Activated CD4-positive, alpha-beta T cell treated with anti-CD3 and anti-CD28 coated beads, Interleukin-2, amount 50 U/mL, for 48 hours (primary cell): ENCODE results near the gene HOXC5.
"Not testable (repeated sequence)": the region's sequence is repeated elsewhere in the genome, so short reads cannot be mapped to it uniquely, and the experiment has no call there.

Source experiments
- DNase-seq, 2 experiments: peaks; one replicate each; pipeline ENCODE4 v3.0.0-alpha.2; 2020

HOXC5 gene

DNA sequence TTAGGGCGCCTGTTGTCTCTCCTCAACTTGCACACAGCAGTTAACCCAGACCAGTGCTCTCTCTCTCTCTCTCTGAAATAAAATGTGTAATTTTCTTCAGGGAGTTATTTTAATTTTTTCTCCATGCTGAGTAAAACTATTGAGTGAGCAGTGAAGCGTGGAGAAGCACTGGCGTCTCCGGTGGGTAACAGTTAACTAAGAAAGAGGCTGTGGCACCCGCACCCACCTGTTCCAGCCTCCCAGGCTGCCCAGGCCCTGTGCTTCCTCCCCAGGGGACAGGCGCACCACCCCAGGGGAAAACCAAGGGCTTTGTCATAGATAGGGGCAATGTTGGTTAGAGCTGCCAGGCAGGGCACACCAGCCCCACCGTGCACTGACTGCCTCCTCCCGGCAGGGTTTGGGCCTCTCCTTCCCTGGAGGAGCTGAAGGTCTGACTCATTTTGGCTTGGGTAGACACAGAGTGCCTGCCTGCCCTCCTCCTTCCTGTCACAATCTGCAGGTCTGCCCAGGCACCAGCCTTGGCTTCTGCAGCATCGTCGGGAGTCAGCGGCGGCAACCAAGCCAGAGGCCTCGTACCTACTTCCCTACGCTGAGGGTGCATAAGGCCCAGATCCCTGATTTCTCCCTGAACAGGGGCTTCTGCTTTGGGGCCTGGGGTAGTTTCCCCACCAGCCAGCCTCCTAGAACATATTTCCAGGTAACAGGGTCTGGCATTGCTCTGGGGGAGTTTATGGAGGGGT lies 3.9 kb downstream of the HOXC5 start:
- DNase-seq, result no peak

DNA sequence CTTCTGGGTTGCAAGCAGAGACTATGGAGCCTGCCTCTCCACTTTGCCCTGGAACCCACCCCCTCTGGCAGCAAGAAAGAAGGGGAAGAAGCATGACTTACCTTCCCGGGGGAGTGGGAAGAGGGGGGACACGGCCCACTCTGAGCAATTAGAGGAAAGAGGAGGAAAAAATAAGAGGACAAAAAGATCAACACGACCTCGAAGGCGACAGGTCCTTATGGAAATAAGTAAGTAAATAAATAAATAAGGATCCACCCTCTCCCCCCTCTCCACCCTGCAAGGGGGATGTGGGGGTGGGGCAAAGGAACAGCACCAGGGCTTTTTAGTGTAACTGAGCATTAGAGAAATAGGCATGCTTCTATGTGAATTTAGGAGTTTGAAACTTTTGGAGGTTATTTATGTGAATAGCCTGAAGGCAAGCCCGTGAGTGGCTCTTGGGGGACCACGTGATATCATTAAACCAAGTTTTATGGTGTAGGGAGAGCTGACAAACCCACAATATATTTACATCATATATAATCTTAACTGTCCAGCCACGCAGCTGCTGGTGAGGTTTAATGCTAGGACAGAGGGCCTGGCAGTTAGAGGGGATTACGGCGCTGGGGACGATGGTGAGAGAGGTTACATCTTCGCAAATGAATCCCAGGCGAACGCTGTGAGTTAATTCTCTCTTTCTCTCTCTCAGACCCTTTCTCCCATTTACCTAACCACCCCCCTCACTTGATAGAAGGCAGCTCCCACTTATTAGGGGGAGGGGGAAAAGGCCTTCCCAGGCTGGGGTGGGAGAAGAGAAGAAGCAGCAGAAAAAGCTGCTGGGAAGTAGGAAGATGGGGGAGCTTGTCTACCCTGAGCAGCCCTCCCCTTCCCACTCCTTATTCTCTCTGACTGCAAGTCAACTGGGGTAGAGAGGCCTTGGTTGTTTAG lies 4.8 kb downstream of the HOXC5 start:
- no peak for DNase-seq

DNA sequence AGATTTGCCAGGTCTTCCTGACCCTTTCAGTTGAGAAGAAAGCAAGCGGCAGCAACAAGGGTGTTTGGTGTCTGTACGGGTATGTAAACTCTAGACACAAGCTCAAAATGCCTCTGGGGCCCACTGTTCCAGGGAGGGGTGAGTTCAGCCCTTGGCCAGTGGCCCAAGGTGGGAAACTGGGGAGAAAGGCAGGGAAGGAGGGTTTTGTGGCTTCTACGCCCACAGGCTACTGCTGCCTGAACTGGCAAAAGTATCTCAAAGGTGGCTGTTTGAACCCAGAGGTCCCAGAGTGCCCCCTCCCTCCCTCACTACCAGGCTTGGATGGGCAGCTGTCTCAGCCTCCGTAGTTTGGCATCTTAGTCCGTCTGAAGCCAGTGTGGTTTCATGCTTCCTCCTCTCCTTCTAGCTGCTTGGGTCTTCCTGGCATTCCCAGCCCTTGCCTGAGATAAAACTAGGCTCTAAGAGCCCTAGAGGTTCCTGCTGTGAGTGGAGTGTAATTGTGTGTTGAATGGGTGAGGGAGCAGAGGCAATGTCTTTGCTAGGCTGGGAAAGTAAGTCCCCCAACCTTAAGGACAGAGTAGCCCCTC lies 5.5 kb downstream of the HOXC5 start:
- DNase-seq, result no peak

GRCh38 chr12:54038871-54039414 lies 6.1 kb downstream of the HOXC5 start:
- DNase-seq, result no peak

GRCh38 chr12:54039417-54040147 lies 6.7 kb downstream of the HOXC5 start:
- no peak for DNase-seq

DNA sequence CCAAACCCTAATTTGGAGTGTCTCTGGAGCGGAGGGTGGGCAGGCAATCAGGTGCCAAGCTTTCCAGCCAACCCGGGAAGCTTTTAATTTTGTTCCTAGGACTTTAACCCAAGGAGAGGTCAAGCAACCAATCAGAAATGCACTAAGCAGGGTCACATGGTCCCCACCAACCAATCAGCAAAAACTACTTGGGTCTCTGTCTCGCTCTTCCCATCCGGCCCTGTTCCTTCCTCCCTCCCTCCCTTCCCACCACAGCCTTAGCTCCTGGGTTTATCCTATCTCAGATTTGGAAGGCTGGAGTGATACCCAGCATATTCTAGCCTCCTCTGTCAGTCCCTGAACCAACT lies 7.3 kb downstream of the HOXC5 start:
- no peak for DNase-seq

DNA sequence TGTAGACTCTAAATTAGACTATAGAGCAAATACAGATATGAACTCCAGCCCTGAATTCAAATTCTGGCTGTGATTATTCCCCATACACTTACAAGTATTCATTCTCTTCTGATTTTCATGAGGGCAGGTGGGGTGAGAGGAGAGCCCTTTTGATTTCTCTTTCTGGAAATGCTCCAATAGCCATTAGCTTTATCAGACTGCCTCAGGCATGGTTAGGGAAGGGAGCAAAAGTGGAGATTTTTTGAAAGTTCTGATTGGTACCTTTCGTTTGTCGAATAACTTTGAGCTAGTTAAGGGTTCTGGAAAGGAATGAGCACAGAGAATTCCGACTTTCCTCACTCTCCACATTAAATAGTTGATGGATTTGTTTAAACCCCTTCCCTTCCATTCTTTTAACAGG lies 7.8 kb downstream of the HOXC5 start:
- DNase-seq, result no peak

DNA sequence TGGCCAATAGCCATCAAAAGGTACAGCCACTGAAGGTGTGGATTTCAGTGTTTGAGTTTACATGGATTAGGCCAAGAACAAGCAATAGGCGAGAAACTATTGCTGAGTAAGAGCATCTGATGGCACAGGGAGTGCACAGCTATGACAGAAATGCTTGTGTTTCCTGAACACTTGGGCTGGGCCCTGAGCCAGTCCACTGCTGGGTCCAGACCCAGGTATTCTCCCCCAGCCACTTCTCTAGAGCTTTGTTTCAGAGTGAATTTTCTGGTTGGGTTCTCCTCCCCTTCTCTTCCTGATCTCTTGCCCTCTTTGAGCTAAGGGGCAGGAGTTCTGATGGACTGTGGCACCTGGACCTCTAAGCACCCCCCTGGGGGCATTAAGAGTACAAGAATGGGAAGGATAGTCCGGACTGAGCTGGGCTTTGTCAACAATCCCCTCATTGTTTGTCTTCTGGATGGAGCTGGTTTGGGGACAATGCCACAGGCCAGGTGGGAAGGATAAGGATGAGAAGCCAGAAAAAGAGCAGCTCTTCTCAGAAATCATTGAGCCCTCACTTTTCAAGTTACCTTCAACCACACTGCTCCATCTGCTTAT lies 8.3 kb downstream of the HOXC5 start:
- no peak for DNase-seq

- not testable (repeated sequence) for DNase-seq
Measured at GRCh38 chr12:54042033-54042432, 9.2 kb downstream of the HOXC5 start.

DNA sequence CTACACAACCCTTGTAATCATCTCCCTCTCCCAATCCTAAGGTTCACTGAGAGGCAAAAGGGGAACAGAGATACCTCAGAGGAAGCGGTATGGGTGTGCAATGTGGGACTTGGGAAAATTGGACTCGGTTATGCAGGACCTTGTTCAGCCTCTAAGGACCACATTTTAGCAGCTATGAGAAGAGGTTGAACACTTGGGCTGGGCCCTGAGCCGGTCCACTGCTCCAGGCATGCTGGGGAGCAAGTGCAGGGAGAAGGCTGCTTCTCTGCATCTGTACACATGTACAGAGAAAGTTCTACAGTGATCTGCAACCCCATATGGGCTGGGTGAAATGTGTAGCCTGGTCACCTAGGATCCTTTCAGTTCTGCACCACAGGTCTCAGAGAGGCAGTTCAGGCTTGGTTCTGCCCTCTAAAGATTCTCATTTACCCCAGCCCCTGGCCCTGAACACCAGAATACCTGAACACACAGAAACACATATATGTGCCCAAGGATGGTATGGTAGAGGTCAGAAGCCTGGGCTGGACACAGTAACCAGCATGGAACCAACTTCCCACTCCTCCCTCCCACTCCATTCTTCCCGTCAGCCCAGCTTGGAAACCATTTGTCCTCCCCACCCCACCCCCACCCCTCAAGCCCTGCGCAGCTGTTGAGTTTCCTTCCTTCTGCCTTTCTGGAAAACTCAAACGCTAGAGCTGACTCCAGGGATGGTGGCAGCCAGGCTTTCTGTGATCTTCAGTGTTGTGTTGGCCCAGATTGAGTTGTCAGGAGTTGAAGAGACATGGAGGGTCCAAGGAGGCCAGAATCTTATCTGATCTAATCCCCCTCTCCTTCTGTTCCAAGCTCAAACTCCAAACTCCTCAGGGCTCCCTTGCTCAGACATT lies 10.4 kb downstream of the HOXC5 start:
- DNase-seq, result no peak

DNA sequence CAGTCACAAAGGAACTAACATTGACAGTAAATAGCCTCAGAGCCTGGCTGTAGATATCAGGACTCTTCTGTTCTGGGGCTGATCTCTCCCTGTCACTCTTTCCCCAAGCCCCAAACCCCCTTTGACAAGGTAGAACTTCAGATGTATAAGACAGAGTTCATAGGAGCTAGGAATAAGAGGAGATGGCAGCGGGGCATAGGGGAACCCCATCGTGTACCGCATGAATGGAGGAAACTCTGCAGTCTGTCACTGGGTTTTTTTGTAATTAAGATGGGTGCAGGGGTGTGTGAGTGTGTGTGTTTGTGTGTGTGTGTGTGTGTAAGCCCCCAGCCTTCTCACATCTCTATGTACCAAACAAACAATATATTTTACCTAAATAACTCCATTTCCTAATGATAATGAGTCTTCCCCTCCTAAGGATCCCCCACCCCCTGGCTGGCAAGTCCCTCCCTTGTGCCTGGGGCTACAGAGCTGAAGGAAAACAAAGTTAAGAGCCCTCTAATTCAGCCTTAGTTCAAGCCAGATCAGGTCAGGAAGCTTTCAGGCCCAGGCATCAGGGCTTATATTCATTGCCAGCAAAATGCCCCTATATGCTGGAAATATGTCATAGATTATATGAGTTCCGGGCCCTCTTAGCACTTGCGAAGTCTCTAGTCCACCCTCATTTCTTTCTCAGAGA lies 11.7 kb downstream of the HOXC5 start:
- no peak for DNase-seq

DNA sequence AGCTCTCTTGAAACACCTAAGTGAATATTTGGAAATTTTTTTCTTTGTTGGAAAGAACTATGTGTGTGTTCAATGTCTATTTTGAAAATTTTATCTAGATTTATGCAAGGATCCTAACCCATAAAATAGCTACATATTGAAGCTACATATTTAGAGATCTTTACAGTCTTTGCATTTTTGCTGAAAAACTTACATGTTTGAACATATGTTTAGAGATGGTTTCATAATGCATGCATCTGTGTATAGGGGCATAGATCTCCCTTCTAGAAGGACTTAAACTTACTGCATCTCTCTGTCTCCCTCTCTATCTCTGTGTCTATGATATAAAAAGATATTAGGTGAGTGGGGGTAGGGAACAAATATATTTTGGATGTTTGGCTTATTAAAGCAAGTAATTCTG lies 12.6 kb downstream of the HOXC5 start:
- DNase-seq, result no peak

- no peak for DNase-seq
Measured at GRCh38 chr12:54045868-54046521, 13.1 kb downstream of the HOXC5 start.

- no peak for DNase-seq
Measured at GRCh38 chr12:54046809-54047159, 13.9 kb downstream of the HOXC5 start.

- no peak for DNase-seq
Measured at GRCh38 chr12:54047160-54047963, 14.5 kb downstream of the HOXC5 start.

- DNase-seq, result no peak
Measured at GRCh38 chr12:54047964-54048303, 15.1 kb downstream of the HOXC5 start.

GRCh38 chr12:54048406-54049093 lies 15.7 kb downstream of the HOXC5 start:
- DNase-seq, result no peak

DNA sequence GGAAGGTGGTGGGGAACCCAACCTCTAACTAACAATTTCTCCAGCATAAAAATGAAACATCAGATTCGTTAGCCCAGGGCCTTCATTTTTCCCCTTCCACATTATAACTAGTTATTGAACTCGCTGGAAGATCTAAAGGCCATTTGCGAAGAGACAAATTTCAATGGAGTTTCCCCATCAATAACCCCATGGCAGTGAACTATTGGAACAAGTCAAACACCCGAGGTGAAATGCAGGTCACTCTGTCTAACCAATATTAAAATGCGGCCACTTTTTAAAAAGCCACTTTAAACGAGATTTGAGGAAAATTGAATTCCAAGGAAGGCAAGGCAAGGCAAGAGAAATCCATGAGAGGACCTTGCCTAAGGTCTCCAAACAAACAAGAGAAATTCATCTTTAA lies 16.3 kb downstream of the HOXC5 start:
- no peak for DNase-seq

GRCh38 chr12:54050482-54050810 lies 17.6 kb downstream of the HOXC5 start:
- DNase-seq, result no peak
